HepG2 (cell line): Measurements from ENCODE around the gene SRR. TPM values are rescaled to one million over a fixed set of nuclear protein-coding genes. Genes with fewer than 3 reads are reported as not detected.

ENCODE experiments used
- ATAC-seq: fragments of 200-7000 bp; cut with Tn5 transposase; 3 replicates; pipeline ENCODE4 v1.9.1; 2020; ENCODE audit warnings: mild to moderate bottlenecking, moderate library complexity
- BruUV-seq: library from RNA; stranded (reverse); fragments of 400-500 nt; replicated peaks from 2 replicates; lab custom pipeline; 2021; lab: Mats Ljungman, UMichigan
- CTCF ChIA-PET: fragments of 300-600 bp; formaldehyde crosslinking; extraction: SDS; loops from one replicate; lab custom pipeline; 2021; ENCODE audit warnings: low total read pairs, inconsistent platforms, low intra/inter-chr PET ratio; lab: Yijun Ruan, JAX
- POLR2A ChIA-PET: fragments of 350-600 bp; sonication (Branson Sonifier 250); formaldehyde crosslinking; loops from one replicate; lab custom pipeline; 2020; ENCODE audit warnings: antibody characterized with exemption, inconsistent platforms; lab: Yijun Ruan, JAX
- DNase-seq: peaks from one replicate; pipeline ENCODE4 v3.0.0-alpha.2; 2015; ENCODE audit warnings: low spot score
- FAIRE-seq: peaks from 3 replicates; lab custom pipeline; 2011; peaks lifted over from hg19 to GRCh38; lab: Jason Lieb, UNC
- H2AFZ ChIP-seq: one replicate; pipeline ENCODE4 v1.6.1; 2011; ENCODE audit warnings: low read length, inconsistent platforms
- H3K27ac ChIP-seq: fragments of 300-600 bp; 3 replicates; pipeline ENCODE4 v1.8.0; 2011; ENCODE audit warnings: mixed run types, mild to moderate bottlenecking, mixed read lengths, low read length, inconsistent platforms; ENCODE audit not compliant: insufficient read depth; ENCODE audit errors: extremely low read length
- H3K27me3 ChIP-seq, 2 experiments: fragments of 200-600 bp in 1 of 2; 2 replicates in 1 of 2; 3 replicates in 1 of 2; pipeline versions ENCODE4 v1.6.0 to v1.8.0; 2011; ENCODE audit warnings: low read length in 2 of 2, mild to moderate bottlenecking in 2 of 2, moderate library complexity in 2 of 2, inconsistent platforms in 1 of 2; ENCODE audit not compliant: insufficient read depth in 2 of 2, control insufficient read depth in 1 of 2
- H3K36me3 ChIP-seq, 2 experiments: fragments of 200-600 bp in 1 of 2; replicated peaks in 1 of 2; 2 replicates in 1 of 2; 3 replicates in 1 of 2; pipeline versions ENCODE4 v1.5.1 to v1.8.0; 2011; ENCODE audit warnings: low read length in 2 of 2, inconsistent platforms in 1 of 2; ENCODE audit not compliant: insufficient read depth in 2 of 2, control insufficient read depth in 1 of 2
- H3K4me1 ChIP-seq: 2 replicates; pipeline ENCODE4 v1.5.1; 2012; ENCODE audit warnings: low read length, inconsistent platforms; ENCODE audit not compliant: insufficient read depth
- H3K4me2 ChIP-seq: 2 replicates; pipeline ENCODE4 v1.6.0; 2011; ENCODE audit warnings: low read depth, low read length, inconsistent platforms
- H3K4me3 ChIP-seq, 3 experiments: fragments of 200-600 bp in 1 of 3; sonication (generic), shearing (Covaris generic) in 1 of 3; replicated peaks in 1 of 3; 2 replicates each; pipeline ENCODE4 v1.5.1; 2011 to 2016; ENCODE audit warnings: low read length in 3 of 3, inconsistent platforms in 2 of 3, low read depth in 2 of 3, mild to moderate bottlenecking in 2 of 3, control low read depth in 1 of 3, mixed read lengths in 1 of 3; ENCODE audit not compliant: insufficient read depth in 1 of 3
- H3K79me2 ChIP-seq: one replicate; pipeline ENCODE4 v1.6.1; 2011; ENCODE audit warnings: low read length, inconsistent platforms; ENCODE audit not compliant: insufficient read depth
- H3K9ac ChIP-seq: 2 replicates; pipeline ENCODE4 v1.6.0; 2011; ENCODE audit warnings: mild to moderate bottlenecking, low read depth, low read length, inconsistent platforms; ENCODE audit not compliant: insufficient read depth
- H3K9me3 ChIP-seq: 2 replicates; pipeline ENCODE4 v1.5.1; 2012; ENCODE audit warnings: mild to moderate bottlenecking, low read length
- H4K20me1 ChIP-seq: 2 replicates; pipeline ENCODE4 v1.6.0; 2011; ENCODE audit warnings: inconsistent platforms, mild to moderate bottlenecking, low read length, moderate library complexity; ENCODE audit not compliant: insufficient read depth
- AFF4 ChIP-seq: sonication (generic); formaldehyde crosslinking; IDR thresholded peaks from 2 replicates; pipeline ENCODE4 v1.4.0; 2020; ENCODE audit warnings: missing genetic modification reagents
- HOXA9 ChIP-seq: sonication (generic); formaldehyde crosslinking; IDR thresholded peaks from 2 replicates; pipeline ENCODE4 v1.8.1; 2022; ENCODE audit warnings: missing genetic modification reagents, mild to moderate bottlenecking, moderate library complexity, borderline replicate concordance
- SAP130 ChIP-seq: IDR thresholded peaks from 2 replicates; pipeline ENCODE4 v1.6.1; 2016; ENCODE audit warnings: low read depth
- TBL1XR1 ChIP-seq: fragments of 150-350 bp; IDR thresholded peaks from 2 replicates; pipeline ENCODE4 v1.6.1; 2014; ENCODE audit warnings: borderline replicate concordance, low read length; ENCODE audit not compliant: partially characterized antibody
- ZNF101 ChIP-seq: sonication (generic); formaldehyde crosslinking; IDR thresholded peaks from 2 replicates; pipeline ENCODE4 v1.4.0; 2020; ENCODE audit warnings: mild to moderate bottlenecking, low read depth, missing genetic modification reagents, borderline replicate concordance
- WGBS: methylation state at CpG from one replicate; pipeline ENCODE4 v1.1.6; 2017; ENCODE audit warnings: low lambda C conversion rate; 5-methylcytosine and 5-hydroxymethylcytosine counted together
- in situ Hi-C: cut with HindIII; loops from 2 replicates; pipeline ENCODE4 v1.10.0; 2017; ENCODE audit warnings: low pct_unique_long_range_greater_than_20kb; ENCODE audit not compliant: extremely low pct_ligation_motif_present
- intact Hi-C: fragments of 100-400 bp; cut with micrococcal nuclease; formaldehyde crosslinking; loops from one replicate; pipeline ENCODE4 v1.10.0; 2022; ENCODE audit not compliant: unreplicated experiment
- polyA plus RNA-seq, 8 experiments: library from polyadenylated mRNA; depleted of rRNA in 3 of 8; stranded (reverse) in 7 of 8; unstranded in 1 of 8; fragments of >200 nt; fragmentation: Illumina TruSeq in 4 of 8; extraction: Trizol in 4 of 8; gene quantifications; 2 replicates each; pipeline versions ENCODE4 v1.2.1 to v1.2.3, GENCODE V29; 2011 to 2016; ENCODE audit warnings: low read depth in 4 of 8, missing spikeins in 1 of 8, mixed read lengths in 1 of 8; ENCODE audit not compliant: insufficient read depth in 1 of 8
- total RNA-seq, 5 experiments: library from RNA; depleted of rRNA; stranded (reverse); fragments of >200 nt; fragmentation: Illumina TruSeq; extraction: Trizol; gene quantifications; 2 replicates each; pipeline ENCODE4 v1.2.3, GENCODE V29; 2016; ENCODE audit warnings: low read depth in 1 of 5
- TF ChIP-seq, protein P1 (sequence below): sonication (generic); formaldehyde crosslinking; conservative IDR thresholded peaks from 2 replicates; pipeline ENCODE4 v1.8.0; 2022; ENCODE audit warnings: missing genetic modification reagents
- TF ChIP-seq, protein P2 (sequence below): sonication (generic); formaldehyde crosslinking; IDR thresholded peaks from 2 replicates; pipeline ENCODE4 v1.4.0; 2020; ENCODE audit warnings: missing genetic modification reagents
- TF ChIP-seq, protein P3 (sequence below): sonication (generic); formaldehyde crosslinking; IDR thresholded peaks from 2 replicates; pipeline ENCODE4 v1.9.0; 2022; ENCODE audit warnings: low read depth, missing genetic modification reagents

Gene SRR
- total and polyA plus RNA-seq, 2 of the 13 experiments (the other 11 are each of a cell fraction or from before 2014, with no cell fraction given): 3.6 to 7.8 TPM

DNA sequence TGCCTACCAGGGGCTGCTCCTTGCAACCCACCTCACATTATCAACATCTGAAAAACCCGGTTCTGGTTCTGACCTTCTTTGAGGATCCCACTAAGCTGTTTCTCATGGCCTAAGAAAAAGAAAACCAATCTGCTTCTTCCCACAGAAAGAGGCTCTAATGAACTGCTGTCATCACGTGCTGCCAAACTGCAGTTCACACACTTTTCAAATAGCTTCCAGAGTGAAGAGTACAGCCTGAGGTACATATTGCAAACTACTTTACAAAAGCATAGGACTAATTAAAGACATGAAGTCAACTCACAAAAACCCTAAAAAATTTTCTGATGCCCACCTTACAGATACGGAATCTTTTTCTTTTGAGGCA, 36.9 kb upstream of the SRR start (continued):
- TF ChIP-seq AFF4 (CRISPR knock-in tag) (no peak), TBL1XR1 (no peak)

DNA sequence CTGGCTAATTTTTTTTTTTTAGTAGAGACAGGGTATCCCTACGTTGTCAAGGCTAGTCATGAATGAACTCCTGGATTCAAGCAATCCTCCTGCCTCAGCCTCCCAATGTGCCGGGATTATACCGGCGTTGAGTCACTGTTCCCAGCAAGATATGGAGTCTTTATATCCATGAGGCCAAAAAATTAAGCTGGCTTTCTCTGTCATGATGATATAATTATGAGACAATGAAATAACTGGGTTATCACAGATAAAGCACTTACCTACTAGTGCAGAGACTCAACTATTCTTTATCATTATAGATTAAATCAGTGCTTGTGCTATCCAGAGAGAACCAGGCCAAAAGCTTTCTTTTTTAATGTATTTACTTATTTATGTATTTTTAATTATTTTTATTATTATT, 36.4 kb upstream of the SRR start:
- Histone ChIP-seq H4K20me1 (no peaks in the 10 kb centered on the region), H3K4me2 (no peak overlapping the region), H2AFZ (no peak overlapping the region), H3K9me3 (no peaks in the 10 kb centered on the region), H3K9ac (no peak overlapping the region), H3K27me3 (no peaks in the 10 kb centered on the region), H3K4me1 (no peaks in the 10 kb centered on the region), H3K27ac (no peak overlapping the region), H3K36me3 (peaks cover 10 to 41% of the 10 kb centered on the region in 2 experiments; a peak in 4 of 5 replicates), H3K79me2 (no peaks in the 10 kb centered on the region), H3K4me3 (no peak overlapping the region)
- POLR2A ChIA-PET: no interaction called here
- CTCF ChIA-PET: no interaction called here
- BruUV-seq: no TSS peak
- 97% methylated on average over 4 of the region's 4 CpGs for WGBS
- no peak for DNase-seq
- intact Hi-C loops (no loop called here), in situ Hi-C loops (no loop called here)
- no peak for ATAC-seq
- no peak for FAIRE-seq
- TF ChIP-seq SAP130: no peak
- TF ChIP-seq, protein P1, sequence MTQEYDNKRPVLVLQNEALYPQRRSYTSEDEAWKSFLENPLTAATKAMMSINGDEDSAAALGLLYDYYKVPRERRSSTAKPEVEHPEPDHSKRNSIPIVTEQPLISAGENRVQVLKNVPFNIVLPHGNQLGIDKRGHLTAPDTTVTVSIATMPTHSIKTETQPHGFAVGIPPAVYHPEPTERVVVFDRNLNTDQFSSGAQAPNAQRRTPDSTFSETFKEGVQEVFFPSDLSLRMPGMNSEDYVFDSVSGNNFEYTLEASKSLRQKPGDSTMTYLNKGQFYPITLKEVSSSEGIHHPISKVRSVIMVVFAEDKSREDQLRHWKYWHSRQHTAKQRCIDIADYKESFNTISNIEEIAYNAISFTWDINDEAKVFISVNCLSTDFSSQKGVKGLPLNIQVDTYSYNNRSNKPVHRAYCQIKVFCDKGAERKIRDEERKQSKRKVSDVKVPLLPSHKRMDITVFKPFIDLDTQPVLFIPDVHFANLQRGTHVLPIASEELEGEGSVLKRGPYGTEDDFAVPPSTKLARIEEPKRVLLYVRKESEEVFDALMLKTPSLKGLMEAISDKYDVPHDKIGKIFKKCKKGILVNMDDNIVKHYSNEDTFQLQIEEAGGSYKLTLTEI: no peak
- TF ChIP-seq, protein P2, sequence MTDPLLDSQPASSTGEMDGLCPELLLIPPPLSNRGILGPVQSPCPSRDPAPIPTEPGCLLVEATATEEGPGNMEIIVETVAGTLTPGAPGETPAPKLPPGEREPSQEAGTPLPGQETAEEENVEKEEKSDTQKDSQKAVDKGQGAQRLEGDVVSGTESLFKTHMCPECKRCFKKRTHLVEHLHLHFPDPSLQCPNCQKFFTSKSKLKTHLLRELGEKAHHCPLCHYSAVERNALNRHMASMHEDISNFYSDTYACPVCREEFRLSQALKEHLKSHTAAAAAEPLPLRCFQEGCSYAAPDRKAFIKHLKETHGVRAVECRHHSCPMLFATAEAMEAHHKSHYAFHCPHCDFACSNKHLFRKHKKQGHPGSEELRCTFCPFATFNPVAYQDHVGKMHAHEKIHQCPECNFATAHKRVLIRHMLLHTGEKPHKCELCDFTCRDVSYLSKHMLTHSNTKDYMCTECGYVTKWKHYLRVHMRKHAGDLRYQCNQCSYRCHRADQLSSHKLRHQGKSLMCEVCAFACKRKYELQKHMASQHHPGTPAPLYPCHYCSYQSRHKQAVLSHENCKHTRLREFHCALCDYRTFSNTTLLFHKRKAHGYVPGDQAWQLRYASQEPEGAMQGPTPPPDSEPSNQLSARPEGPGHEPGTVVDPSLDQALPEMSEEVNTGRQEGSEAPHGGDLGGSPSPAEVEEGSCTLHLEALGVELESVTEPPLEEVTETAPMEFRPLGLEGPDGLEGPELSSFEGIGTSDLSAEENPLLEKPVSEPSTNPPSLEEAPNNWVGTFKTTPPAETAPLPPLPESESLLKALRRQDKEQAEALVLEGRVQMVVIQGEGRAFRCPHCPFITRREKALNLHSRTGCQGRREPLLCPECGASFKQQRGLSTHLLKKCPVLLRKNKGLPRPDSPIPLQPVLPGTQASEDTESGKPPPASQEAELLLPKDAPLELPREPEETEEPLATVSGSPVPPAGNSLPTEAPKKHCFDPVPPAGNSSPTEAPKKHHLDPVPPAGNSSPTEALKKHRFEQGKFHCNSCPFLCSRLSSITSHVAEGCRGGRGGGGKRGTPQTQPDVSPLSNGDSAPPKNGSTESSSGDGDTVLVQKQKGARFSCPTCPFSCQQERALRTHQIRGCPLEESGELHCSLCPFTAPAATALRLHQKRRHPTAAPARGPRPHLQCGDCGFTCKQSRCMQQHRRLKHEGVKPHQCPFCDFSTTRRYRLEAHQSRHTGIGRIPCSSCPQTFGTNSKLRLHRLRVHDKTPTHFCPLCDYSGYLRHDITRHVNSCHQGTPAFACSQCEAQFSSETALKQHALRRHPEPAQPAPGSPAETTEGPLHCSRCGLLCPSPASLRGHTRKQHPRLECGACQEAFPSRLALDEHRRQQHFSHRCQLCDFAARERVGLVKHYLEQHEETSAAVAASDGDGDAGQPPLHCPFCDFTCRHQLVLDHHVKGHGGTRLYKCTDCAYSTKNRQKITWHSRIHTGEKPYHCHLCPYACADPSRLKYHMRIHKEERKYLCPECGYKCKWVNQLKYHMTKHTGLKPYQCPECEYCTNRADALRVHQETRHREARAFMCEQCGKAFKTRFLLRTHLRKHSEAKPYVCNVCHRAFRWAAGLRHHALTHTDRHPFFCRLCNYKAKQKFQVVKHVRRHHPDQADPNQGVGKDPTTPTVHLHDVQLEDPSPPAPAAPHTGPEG (CRISPR knock-in tag): no peak
- TF ChIP-seq ZNF101 (CRISPR knock-in tag): no peak
- no peak for TF ChIP-seq HOXA9 (CRISPR knock-in tag)
- TF ChIP-seq, protein P3, sequence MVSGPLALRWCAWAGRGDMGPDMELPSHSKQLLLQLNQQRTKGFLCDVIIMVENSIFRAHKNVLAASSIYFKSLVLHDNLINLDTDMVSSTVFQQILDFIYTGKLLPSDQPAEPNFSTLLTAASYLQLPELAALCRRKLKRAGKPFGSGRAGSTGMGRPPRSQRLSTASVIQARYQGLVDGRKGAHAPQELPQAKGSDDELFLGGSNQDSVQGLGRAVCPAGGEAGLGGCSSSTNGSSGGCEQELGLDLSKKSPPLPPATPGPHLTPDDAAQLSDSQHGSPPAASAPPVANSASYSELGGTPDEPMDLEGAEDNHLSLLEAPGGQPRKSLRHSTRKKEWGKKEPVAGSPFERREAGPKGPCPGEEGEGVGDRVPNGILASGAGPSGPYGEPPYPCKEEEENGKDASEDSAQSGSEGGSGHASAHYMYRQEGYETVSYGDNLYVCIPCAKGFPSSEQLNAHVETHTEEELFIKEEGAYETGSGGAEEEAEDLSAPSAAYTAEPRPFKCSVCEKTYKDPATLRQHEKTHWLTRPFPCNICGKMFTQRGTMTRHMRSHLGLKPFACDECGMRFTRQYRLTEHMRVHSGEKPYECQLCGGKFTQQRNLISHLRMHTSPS: no peak
